Right ventricle myocardium inferior (tissue), 1 donor: Measurements from ENCODE around the gene CTCFL. TPM values are rescaled to one million over a fixed set of nuclear protein-coding genes. Genes with fewer than 3 reads are reported as not detected.

Experiments
- total RNA-seq: library from RNA; stranded (reverse); fragmentation: NEBNext Ultra II Directional; extraction: Animal tissue kit (Norgen Biotek cat#: 25700); gene quantifications from one replicate; pipeline ENCODE4 v1.2.1, GENCODE V29; 2021
- donor health status: DM: no; HTN: yes; CAD: no; lungs with severe emphysema.

CTCFL gene
- total RNA-seq, 1 donor from 2014 or later = not detected

Other genes with a start within 250 kb of the CTCFL start
- not detected for gene SPO11, start 195.3 kb downstream of the CTCFL start, total RNA-seq
- gene RAE1, start 173.9 kb downstream of the CTCFL start, total RNA-seq = 14.6 TPM
- gene RBM38, start 133.7 kb downstream of the CTCFL start, total RNA-seq = 89.6 TPM
- gene PCK1, start 36.0 kb upstream of the CTCFL start, total RNA-seq = 4.4 TPM
- gene ZBP1, start 95.3 kb upstream of the CTCFL start, total RNA-seq = 0.22 TPM
- 23.9 TPM for gene PMEPA1, start 184.9 kb upstream of the CTCFL start, total RNA-seq